Fibroblast of peridontal ligament (primary cell): Measurements from ENCODE around the gene PTGER1.
A peak's percentile ranks its signal among the peaks of the same experiment; 100 is the strongest.
"Not testable (repeated sequence)": the region's sequence is repeated elsewhere in the genome, so short reads cannot be mapped to it uniquely, and the experiment has no call there.

Source experiments
- DNase-seq: peaks from one replicate; pipeline ENCODE4 v3.0.0-alpha.2; 2010; ENCODE audit errors: extremely low read depth

PTGER1 gene

GRCh38 chr19:14474827-14475226 lies 327 bp downstream of the PTGER1 start:
- no peak for DNase-seq

- no peak for DNase-seq
These were observed 1.1 kb downstream of the PTGER1 start for GRCh38 chr19:14473978-14474578.

DNA sequence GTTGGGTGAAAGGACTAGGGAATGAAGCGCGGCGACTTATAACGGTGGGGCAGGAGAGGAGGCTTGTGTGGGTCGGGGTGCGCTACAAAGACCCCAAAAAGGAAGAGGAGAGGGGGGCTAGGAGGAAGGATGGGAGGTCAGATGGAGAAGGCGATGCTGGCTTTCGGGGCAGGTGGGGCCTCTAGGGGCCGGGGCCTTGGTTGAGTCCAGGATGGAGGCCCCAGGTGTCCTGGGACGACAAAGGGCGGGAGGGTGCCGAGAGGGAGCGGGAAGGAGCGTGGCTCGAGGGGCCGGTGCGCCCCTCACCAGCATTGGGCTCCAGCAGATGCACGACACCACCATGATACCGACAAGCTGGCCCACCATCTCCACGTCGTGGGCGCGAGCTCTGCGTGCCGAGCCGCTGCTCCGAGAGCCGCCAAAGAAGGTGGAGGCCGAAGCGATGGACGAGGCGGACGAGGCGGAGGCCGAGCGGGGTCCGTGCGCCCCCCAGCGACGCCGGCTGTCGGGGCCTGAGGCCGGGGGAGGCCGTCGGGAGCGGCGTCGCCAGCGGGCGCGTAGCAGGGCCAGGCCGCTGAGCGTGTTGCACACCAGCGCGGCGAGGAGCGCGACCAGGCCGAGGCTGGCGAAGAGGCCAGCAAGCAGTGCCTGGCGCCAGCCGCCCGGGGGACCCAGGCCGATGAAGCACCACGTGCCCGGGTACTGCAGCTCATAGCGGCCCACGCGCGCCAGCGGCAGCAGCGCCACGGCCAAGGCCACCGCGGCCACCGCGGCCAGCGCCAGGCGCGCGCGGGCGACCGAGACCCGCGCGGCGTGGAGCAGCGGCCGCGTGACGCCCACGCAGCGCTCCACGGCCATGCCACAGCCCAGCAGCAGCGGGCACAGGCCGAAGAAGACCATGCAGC lies 1.8 kb downstream of the PTGER1 start:
- DNase-seq = no peak

DNA sequence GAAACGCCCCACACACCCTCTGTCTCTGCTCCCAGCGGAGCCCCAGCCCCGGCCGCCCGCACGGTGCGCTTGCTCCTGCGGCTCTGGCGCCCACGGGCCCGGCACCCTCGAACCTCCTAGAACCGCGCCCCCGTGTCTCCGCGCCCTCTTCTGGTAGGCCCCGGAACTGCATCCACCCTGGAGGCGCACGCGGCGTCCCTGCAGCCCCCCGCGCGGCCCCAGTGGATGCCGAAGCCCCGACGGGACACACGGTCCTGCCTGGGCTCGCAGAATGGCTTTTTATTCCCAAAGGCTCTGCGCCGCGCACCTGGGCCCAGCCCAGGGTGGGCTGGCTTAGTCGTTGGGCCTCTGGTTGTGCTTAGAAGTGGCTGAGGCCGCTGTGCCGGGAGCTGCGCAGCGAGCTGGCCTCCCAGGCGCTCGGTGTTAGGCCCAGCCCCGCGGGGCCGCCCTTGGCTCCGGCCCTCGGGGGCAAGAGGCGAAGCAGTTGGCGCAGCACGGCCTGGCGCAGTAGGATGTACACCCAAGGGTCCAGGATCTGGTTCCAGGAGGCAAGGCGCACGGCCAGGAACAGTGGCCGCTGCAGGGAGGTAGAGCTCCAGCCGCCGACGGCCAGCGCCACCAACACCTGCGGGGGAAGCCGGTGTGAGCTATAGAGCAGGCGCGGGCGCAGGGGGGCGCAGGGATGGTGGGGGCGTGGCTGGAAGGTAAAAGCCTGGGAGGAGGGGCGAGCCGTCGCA lies 2.8 kb downstream of the PTGER1 start:
- peak; percentile 33 for DNase-seq

DNA sequence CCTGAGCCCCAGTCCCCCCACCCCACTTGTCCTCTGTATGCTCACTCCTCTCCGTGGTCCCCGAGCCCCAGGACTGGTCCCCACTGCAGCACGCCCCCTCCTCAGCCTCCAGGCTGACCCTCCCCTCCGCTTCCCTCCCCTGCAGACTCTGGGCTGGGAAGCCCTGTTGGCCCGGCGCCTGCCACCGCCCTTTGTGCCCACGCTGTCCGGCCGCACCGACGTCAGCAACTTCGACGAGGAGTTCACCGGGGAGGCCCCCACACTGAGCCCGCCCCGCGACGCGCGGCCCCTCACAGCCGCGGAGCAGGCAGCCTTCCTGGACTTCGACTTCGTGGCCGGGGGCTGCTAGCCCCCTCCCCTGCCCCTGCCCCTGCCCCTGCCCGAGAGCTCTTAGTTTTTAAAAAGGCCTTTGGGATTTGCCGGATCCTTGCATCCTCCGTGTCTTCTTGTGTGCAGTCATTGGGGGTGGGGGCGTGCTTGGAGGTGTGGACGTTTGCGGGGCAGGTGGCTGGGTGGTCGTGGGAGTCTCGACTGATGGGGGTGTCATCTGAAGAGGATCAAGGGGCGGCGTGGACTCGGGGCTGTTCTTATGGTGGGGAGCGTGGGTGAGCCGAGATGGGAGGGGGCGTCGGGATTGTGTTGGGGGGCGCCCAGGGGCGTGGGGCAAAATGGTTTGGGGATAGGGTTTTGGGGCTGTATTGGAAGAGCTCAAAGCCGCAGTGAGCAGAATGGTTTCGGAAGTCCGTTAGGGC lies 3.5 kb downstream of the PTGER1 start:
- no peak for DNase-seq

DNA sequence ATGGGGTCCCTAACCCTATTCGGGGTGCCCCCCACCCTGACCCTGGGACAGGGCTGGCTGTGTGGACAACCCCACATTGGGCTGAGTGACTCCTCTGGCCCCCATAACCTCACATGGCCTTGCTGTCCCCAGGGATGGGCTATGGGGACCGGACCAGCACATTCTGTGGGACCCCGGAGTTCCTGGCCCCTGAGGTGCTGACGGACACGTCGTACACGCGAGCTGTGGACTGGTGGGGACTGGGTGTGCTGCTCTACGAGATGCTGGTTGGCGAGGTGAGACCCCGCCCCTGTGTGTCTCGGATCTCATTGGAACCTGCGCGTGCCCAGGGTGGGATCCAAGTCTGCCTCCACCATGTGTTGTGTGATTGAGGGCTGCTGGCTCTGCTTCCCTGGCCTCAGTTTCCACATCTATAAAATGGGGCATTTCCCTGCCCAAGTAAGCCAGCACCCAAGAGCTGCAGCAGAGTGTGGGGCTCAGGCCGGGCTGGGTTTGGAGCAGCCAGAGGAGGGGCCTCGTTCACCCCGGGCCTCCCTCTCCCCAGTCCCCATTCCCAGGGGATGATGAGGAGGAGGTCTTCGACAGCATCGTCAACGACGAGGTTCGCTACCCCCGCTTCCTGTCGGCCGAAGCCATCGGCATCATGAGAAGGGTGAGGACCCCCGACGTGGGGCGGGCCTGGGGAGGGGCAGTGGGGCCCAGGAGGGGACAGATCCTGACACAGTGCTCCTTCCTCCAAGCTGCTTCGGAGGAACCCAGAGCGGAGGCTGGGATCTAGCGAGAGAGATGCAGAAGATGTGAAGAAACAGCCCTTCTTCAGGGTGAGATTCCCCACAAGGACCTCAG lies 4.9 kb downstream of the PTGER1 start:
- no peak for DNase-seq

DNA sequence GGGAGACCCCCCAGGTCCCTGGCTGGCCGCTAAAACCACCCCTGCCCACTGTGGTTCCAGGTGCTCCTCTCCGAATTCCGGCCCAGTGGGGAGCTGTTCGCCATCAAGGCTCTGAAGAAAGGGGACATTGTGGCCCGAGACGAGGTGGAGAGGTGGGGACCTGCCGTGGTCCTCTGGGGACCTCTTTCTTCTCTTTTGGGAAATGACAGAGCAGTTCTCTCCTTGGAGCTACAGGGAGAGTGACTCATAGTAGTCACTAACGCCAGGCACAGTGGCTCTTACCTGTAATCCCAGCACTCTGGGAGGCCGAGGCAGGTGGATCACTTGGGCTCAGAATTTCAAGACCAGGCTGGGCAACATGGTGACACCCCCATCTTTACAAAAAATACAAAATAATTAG lies 7.3 kb downstream of the PTGER1 start:
- no peak for DNase-seq

DNA sequence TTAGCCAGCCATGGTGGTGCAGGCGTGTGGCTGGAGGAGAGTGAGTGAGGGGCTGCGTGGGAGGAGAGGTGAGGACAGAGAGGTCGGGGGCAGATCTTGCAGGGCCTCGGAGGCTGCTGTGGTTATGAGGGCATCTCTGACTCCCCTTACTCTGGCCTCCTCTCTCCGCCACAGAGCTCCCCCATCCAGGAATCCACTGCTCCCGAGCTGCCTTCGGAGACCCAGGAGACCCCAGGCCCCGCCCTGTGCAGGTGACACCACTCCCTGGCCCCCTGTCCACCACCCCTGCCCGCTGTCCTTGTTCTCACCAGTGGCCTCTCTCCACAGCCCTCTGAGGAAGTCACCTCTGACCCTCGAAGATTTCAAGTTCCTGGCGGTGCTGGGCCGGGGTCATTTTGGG lies 7.8 kb downstream of the PTGER1 start:
- no peak for DNase-seq

DNA sequence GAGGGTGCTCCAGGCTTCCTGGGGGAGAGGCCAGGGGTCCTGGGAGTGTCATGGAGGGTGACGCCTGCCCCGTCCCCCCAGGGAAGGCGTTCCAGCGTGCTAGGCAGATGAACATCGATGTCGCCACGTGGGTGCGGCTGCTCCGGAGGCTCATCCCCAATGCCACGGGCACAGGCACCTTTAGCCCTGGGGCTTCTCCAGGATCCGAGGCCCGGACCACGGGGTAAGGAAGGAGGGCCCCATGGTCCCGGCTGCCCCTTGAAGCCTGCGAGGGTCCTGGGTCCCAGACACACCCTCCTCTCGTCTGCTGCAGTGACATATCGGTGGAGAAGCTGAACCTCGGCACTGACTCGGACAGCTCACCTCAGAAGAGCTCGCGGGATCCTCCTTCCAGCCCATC lies 11.4 kb downstream of the PTGER1 start:
- DNase-seq = no peak

DNA sequence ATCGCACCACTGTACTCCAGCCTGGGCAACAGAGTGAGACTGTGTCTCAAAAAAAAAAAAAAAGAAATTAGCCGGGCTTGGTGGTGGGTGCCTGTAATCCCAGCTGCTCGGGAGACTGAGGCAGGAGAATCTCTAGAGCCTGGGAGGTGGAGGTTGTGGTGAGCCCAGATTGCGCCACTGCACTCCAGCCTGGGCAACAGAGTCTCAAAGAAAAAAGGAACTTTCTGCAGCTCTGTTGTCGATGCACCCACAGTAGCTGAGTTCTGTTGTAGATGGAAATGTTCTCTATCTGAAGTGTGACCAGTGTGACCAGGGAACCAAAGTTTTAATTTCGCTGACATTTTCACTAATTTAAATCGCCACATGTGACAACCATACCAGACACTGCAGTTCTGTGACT lies 12.8 kb downstream of the PTGER1 start:
- not testable (repeated sequence) for DNase-seq

- DNase-seq = no peak
These were observed 14.2 kb downstream of the PTGER1 start for GRCh38 chr19:14460935-14461334.

DNA sequence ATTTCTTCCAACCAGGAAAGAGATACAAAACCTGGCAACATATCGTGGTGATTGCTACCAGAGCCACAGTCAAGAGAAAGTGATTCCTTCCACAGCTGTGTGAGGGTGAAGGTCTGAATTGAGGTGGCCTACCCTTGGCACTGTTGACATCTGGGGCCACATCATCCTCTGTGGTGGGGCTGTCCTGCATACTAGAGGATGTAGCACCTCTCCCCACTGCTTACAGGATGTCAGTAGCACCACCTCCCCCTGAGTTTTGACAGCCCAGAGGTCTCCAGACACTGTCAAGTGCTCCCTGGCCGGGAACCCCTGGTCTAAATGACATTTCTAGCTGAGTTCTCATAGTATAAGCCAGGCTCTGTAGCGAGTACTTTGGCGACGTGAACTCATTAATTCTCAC lies 15.5 kb downstream of the PTGER1 start:
- DNase-seq = no peak

GRCh38 chr19:14452303-14452702 lies 22.9 kb downstream of the PTGER1 start:
- not testable (repeated sequence) for DNase-seq

- no peak for DNase-seq
These were observed 24.3 kb downstream of the PTGER1 start for GRCh38 chr19:14450876-14451275.

- no peak for DNase-seq
These were observed 24.8 kb downstream of the PTGER1 start for GRCh38 chr19:14450168-14450874.

DNA sequence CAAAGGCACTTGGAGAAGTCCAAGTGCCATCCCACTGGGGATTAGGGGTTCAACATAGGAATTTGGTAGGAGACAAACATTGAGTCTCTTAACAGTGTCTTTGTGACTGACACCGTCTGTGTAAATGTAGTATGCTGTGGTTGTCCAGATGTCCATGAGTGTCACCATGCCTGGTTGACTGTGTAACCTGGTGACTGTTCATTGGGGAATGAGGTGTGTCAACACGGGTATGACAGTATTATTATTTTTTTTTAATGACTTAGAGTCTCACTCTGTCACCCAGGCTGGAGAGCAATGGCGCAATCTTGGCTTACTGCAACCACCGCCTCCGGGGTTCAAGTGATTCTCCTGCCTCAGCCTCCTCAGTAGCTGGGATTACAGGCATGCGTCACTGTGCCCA lies 25.8 kb downstream of the PTGER1 start:
- DNase-seq = no peak

DNA sequence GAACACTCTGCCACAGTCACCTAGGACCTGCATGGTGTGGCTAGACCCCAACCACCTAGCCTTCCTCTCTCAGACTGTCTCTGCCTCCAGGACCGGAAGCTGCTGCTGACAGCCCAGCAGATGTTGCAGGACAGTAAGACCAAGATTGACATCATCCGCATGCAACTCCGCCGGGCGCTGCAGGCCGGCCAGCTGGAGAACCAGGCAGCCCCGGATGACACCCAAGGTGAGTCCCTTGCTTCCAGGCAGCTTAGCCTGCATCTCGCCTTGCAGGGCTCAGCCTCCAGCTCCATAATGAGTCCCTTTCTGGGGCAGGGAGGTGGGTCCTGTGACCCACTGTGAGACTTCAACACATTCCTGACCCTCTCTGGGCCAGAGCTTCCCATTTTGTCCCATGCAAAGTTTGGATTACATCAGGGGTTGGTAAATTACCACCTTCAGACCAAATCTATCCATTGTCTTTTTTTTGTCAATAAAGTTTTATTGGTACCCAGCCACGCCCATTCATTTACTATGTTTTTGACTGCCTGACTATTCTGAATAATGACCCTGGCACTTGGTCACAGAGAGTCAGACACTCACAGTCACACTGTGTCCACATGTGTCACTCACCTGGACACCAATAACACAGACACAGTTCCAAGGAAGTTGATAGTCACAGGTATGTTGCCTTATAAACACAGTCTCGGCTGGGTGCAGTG lies 28.7 kb downstream of the PTGER1 start:
- no peak for DNase-seq

DNA sequence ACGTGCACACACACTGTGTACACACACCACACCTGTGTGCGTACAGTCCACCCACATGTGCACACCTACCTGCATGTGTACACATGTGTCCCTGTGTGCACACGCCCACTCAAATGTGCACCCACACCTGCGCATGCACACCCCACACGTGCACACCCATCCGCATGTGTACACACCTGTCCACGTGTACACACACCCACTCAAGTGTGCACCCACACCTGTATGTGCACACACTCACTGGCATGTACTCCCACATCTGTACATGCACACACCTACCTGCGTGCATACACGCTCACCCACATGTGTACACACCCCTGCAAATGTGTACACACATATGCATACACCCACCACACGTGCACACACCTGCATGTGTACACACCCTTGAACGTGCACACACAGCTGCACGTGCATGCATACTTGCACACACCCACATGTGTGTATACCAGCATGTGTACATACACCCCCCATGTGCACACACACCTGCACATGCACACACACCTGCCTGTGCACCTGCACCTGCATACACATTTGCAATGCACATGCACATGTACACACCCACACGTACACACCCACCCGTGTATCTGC lies 31.4 kb downstream of the PTGER1 start:
- DNase-seq = no peak

- DNase-seq = no peak
These were observed 32.1 kb downstream of the PTGER1 start for GRCh38 chr19:14442891-14443631.
